ENCODE measurements around the gene HPS1.

HPS1 gene

DNA sequence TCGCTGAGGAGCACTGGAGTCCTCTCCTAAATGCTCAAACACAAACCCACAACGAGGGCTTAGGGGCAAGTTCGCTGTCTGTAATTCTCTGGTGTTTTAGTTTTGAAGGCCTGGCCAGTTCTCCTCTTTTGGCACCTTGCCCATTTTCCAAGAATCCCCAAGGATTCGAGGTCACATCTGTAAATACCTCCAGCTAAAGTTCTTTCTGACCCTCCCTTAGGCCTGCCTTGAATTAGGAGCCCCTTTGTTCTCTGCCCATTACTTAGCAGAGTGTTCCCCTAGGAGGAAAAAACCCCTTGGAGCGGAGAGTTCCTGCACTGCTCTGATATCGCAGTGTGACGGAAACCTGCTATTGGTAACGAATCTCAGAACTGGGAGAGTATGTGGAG lies 31.0 kb downstream of the HPS1 start:
- in situ Hi-C loops (cut with HindIII; ENCODE audit: low sequenced_read_pairs), result no loop called here

DNA sequence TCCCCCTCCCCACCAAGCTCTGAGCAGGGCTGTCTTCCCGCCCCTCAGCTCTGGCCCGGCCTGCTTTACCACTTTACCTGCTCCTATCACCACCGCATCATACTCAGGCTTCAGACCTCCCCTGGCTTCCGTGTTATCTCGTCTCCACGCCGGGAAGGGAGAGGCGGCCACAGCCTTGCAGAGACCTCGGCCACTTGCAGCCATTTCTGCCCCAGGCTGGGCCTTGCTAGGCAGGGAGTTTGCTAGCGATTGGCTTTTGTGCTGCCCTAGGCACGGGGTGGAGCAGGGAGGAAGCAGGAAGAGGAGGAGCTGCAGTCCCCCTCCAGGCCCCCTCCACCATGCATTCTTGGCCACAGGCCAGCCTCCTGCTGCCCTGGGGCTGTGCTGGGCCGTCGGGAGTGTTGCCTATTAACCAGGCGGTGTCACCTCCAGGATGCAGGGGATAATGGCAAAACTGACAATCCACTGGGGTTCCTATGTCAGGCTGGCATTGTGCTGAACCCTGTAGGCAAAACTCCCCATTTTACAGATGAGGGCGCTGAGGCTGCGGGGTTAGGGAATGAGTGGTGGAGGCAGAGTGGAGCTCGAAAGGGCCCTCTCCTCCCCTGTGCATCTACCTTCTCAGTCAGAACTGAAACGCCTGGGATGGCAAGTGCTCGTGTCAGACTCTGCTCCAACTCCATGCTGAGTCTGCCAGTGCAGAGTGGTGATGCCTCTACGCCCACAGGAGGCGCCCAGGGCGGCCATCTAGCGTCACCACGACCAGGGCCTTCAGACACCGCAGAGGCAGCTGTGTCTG lies 31.6 kb downstream of the HPS1 start, which contains the start of gene PYROXD2:
TSS of gene PYROXD2 (minus strand) at position 251 of the 799 bp plus-strand sequence. CDS start at position 204, 47 bp downstream.
- in situ Hi-C loops (cut with HindIII; ENCODE audit: low sequenced_read_pairs), result no loop called here

DNA sequence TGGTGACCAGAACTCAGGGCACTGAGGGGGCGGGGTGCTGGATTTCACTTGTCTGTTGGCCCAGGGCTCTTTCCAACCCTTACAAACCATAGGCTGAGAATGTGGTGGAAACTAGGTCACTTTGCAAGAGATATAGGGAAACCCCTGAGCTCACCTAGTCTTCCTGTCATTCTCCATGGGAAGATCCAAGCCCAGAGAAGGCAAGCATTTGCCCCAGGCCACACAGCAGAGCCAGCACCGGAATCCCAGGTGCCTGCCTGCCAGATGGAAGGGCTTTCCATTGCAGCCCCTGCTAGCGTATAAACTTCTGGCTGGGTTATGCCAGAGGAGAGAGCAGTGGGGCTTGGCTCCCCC lies 32.2 kb downstream of the HPS1 start:
- in situ Hi-C loops (cut with HindIII; ENCODE audit: low sequenced_read_pairs), result no loop called here

DNA sequence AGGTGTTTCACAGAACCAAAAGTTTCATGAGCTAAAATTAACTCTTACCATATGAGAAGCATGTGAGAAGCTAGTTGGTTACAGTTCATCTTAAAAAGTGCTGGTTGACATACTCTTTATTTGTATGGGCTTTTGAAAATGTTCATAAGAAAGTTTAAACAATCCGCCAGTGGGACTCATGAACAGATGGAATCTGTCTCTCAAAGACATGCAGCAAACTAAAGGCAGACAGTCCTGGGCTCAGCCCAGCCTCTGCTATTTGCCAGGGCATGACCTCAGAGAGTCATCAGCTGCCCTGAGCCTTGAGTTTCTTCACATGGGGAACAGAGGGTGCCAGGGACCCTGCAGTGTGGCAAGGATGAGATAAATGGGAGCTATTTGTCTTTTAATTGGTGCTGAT lies 35.0 kb downstream of the HPS1 start:
- in situ Hi-C loops (cut with HindIII; ENCODE audit: low sequenced_read_pairs), result no loop called here

DNA sequence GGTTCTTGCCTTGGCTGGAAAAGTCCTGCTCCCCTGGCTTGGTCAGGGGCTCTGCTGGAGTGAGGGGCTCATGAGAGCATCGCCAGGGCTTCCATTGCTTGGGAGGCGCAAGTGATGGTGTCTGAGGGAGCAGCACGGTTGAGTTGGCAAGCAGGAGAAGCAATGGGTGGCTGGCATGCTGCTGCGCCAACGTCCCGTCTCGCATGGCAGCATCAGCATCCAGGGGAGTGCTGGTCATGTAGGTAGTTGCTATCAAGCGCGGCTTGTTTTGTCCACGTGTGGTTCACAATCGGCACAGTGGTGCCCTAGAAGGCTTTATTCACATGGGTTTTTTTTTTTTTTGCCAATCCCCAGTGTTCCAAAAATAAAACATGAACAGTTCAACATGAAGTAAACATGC lies 35.6 kb downstream of the HPS1 start:
- in situ Hi-C loops (cut with HindIII; ENCODE audit: low sequenced_read_pairs), result no loop called here

DNA sequence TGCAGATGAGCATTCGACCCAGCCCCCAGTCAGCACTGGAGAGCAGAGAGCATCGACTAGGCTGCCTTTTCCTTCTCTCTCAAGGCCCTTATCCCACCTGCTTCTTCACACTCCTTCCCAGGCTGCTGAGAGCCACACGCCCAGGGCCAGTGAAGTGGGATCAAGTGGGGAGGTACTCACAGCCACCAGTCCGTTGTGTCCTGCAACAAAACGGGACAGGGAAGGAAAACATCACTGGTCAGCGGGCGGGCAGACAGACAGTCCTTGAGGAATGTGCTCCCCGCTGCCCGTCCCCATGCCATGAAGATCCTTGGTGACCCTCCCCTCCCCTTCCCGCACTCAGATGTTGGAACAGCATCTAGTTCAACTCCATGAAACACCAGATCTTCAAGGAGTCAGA lies 36.0 kb downstream of the HPS1 start:
- in situ Hi-C loops (cut with HindIII; ENCODE audit: low sequenced_read_pairs), result no loop called here

DNA sequence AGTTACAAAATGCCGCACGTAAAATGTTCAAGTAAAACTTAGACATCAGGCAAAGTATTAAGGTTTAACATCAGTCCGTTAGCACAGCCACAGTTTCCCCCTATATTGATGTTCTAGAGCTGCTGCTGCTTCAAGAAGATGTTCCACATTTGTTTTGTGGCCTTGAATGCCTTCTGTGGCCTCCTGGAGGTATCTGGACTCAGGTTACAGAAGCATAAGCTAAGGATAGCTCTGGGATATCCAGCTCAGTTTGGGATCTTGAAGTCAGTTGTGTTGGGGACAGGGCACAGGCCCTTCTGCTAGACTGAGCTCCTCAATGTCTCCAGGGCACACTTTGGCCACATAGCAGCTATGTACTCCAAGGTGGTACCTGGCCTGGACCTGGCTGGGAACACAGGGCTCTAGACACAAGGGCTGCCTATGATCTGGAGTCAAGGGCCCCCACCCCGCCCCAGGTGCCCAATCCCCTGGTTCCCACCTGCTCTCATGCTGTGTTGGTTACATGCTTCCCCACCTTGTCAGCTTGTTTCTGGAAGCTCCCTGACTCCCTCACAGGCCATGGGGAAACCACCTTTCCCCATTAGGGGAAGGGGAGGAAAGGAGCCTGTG lies 36.5 kb downstream of the HPS1 start:
- in situ Hi-C loops (cut with HindIII; ENCODE audit: low sequenced_read_pairs), result no loop called here

DNA sequence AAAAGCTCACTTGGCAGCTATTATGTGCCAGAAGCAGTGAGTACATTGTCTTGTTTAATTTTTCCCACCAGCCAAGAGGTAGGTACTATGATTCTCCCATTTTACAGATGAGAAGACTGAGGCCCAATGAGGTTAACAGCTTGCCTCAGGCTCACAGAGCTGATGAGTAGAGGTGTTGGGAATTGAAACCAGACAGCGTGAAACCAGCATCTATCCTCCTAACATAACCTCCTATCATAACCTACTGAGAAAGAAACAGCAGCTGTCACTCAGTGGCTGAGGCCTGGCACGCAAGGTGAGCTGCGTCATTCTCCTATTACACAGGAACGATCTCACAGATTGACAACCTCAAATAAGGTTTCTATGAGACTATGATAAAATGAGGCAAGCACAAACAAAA lies 37.9 kb downstream of the HPS1 start:
- in situ Hi-C loops (cut with HindIII; ENCODE audit: low sequenced_read_pairs), result no loop called here

DNA sequence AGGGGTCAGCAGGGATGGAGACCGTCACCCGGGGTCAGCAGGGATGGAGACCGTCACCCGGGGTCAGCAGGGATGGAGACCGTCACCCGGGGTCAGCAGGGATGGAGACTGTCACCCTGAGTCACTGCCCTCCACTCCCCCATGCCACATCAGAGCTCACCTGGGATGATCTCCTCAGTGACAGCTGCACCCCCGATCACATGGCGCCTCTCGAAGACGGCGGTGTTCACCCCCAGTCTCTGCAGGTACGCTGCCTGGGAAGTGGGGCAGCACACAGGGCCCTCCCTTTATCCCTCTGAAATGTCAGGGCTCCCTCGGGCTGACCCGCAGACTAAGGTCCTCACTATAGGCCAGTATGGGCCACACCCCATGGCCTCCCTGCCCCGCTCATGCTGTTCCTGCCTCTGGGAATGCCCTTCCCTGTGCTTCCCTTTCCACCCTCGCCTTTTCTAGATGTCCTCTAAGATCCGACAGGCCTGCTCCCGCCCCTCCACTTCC lies 38.9 kb downstream of the HPS1 start:
- in situ Hi-C loops (cut with HindIII; ENCODE audit: low sequenced_read_pairs), result no loop called here

DNA sequence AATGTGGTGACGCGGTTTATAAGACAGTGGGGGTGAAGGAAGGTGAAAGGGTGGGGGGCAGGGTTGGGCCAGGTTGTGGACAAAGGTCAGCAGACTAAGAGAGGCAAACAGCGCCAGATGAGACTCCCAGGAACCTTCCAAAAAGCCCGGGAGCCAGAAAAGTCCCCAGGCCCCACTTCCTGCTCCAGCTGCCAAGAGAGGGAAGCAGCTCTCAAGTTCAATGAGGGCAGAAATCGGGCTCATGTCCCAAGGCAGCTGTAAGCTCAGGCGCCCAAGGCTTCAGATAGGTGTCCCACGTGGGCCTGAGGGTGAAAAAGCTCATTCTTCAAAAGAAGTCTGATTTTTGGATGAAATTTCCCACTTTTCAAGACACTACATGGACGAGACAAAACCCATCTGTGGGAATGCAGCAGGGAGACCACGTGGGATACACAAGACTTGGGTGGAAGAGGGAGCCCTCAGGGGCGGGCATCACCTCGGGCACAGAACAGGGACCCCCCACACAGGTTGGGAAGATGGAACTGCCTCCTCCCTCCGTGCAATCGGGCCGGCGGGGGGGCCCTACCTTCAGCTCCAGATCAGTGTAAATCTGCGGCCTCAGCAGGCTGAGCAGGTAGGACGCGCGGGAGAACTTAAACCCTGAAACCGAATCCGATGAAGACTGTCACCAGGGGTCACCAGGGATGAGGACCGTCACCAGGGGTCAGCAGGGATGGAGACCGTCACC lies 39.6 kb downstream of the HPS1 start:
- in situ Hi-C loops (cut with HindIII; ENCODE audit: low sequenced_read_pairs), result no loop called here

DNA sequence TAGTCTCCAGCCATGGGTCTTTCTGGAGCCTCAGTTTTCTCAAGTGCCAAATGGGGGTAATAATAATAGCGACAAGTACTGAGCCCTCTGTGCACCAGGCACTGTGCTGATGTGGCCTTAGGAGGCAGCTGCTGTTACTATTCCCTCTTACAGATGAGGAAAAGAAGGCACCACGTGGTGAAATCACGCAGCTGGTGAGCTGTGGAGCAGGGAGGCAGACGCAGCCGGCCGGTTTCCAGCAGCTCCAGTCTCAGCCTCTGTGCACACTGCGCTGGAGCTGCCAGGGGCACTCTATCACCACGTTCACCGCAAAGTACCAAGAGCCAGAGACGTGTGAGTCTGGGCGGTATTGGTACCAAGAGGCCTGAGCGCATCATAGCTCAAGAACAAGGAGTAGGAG lies 41.3 kb downstream of the HPS1 start:
- in situ Hi-C loops (cut with HindIII; ENCODE audit: low sequenced_read_pairs), result no loop called here

DNA sequence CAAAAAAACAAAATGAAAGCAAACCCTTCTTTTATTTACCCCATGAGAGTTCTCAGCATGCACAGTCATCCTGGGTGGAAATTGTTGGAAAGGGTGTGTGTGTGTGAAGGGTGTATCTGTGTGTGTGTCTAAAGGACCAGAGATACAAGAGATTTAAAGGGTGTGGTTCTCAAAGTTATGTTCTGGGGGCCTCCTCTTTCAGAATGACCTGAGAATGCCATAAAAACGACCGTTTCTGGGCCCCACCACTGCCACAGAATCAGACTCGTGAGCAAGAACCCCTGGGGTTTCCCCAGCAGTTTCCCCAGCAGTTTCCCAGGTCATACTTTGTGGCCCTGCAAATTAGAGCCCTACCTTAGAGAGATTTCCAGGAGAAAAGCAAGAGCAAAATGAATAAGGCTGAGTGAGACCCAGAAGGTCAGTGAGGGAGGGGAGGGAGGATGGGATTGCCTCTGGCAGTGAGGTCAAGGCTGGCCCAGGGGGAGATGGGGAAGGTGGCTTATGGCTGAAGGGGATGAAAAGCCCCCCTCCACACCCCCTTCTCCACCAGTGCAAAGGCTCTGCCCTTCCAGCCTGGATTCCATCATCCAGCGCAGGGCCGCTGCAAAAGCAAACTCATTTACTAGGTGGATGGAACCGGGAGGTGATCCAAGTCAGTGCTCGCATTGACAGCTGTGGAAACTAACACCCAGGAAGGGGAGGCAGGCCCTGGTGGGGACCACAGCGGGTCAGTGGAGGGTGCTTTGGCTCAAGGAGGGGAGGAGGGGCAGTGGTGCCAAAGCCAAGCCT lies 42.0 kb downstream of the HPS1 start:
- in situ Hi-C loops (cut with HindIII; ENCODE audit: low sequenced_read_pairs), result no loop called here

DNA sequence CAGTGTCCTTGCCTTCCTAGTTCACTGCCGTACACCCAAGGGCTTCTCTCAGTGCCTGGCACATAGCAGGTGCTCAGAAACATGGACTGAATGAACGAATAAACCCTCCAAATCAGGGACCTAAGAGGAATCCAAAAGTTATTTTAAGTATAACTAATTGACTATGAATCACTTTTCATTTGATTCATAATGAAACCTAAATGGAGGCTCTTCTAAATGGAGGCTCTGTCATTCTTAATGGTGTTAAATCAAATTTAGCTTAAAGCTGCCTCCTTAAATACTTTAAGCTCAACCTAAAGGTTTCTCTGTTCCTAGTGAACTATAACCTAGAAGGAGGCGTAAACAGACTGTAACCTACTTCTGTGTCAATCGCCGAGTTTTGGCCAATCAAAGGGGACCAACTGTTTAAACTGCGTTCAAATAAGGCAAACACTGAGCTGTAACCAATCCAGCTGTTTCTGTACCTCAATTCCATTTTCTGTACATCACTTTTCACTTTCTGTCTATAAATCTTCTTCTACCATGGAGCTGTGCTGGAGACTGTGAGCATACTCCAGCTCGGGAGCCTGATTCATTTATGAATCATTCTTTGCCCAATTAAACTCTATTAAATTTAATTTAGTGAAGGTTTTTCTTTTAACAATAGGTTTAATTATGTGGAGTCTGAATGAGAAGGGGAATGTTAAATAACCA lies 42.8 kb downstream of the HPS1 start:
- in situ Hi-C loops (cut with HindIII; ENCODE audit: low sequenced_read_pairs), result no loop called here

DNA sequence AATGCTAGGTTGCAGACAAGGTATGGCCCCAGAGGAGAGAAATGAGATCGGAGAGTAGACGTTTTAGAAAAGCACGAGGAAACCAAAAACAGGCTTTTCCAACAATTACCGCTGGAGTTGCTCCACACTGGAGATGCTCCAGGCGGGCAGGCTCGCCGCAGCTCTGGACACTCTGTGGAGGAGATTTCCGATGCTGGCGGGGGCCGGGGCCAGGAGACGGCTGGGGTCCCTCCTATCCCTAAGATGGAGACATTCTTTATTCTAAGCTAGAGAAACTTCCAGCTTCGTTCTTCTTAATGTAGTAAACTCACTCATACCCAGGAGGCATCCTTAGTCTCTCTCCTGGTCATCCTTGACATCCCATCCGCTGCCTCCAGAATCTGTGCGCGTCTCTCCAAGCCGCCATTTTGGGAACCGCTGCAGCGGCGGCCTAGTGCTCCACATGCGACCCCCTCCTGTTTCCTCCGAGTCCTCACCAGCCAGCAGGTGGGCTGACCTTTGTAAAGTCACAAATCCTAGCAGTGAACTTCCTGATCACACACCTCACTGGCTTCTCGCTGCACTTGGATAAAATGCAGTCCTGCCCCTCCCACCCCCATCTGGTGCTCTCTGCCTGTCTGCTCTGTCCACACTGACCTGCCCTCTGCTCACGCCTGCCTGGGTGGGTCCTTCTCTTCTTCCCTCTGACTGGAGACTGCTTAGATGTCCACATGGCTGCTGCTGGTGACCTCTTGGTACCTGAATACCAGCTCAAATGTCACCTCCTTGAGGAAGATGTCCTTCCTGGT lies 43.6 kb downstream of the HPS1 start:
- in situ Hi-C loops (cut with HindIII; ENCODE audit: low sequenced_read_pairs), result no loop called here

DNA sequence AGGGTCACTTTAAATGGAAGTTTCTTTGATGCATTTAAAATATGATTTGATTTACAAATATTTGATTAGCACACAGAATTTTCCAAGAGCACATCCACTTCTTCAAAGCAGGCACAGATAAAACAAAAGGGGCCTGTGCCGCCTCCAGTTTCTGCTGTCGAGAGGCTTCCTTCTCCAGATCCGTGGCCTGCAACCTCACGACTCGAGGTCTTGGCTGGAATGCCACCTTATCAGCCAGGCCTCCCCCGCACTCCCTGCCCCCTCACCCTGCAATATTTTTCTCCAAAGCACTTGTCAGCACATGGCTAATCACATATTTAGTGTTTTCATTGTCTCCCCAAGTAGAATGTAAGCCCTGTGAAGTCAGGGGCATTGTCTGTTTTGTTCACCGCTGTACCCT lies 44.3 kb downstream of the HPS1 start:
- in situ Hi-C loops (cut with HindIII; ENCODE audit: low sequenced_read_pairs), result no loop called here

DNA sequence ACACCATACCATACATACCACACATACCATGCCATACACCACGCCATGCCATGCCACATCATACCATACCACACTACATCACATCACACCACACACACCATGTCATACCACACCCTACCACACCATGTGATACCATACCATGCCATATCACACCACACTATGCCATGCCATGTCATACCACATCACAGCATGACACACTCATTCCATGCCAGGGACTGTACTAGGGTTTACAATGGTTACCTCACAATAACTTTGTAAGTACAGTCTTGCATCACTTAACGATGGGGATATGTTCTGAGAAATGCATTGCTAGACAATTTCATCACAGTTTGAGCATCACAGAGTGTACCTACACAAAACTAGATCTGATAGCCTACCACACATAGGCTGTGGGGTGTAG lies 46.3 kb downstream of the HPS1 start:
- in situ Hi-C loops (cut with HindIII; ENCODE audit: low sequenced_read_pairs), result no loop called here

DNA sequence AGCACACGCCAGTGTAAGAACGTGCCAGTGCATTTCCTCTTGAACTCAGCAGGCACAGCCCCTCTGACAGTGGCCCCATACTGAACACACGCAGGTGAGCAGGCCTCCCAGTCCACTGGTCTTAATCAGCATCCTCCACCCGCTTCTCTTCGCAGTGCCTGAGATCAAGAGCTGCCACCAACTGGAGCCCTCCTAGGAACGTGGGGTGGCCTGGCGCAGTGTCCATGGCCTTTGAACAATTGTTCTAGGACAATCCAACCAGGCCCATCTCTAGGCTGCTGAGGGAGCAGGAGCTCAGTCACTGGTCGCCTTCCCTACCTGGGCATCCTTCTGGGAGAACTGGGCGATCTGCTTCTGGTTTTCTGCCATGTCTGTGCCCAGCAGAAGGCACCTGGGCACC lies 47.0 kb downstream of the HPS1 start:
- in situ Hi-C loops (cut with HindIII; ENCODE audit: low sequenced_read_pairs), result no loop called here

DNA sequence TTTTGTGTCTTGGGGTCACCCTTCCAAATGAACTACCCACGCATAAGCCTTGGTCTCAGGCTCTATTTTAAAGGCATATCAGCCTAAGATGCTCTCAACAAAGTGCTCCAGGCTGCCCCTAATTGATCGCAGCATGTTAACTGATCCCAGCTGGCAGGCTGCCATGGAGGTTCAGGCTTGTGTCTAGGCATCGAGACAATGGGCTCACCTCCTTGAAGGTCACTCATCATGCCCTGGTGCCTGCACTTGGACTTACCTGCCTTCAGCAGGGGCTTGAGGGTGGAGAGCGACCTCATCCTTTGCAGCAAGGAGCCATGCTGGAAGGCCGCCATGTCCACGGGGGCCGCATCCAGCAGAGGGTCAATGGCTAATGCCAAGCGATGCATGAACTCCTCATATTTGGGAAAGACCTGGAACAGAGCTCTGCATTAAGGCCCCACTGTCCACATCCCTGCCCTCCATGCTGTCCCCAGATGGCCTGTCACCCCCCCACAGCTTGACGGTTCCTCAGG lies 49.6 kb downstream of the HPS1 start:
- in situ Hi-C loops (cut with HindIII; ENCODE audit: low sequenced_read_pairs), result no loop called here

Data from endothelial cell of hepatic sinusoid (primary cell).